Smooth muscle cell (in vitro differentiated cells): ENCODE measurements around the gene TMEM74B. TPM values are rescaled to one million over a fixed set of nuclear protein-coding genes. Genes with fewer than 3 reads are reported as not detected.

Experiments used
- DNase-seq: peaks from one replicate; lab custom pipeline; 2025; ENCODE audit not compliant: unreplicated experiment; lab: John Stamatoyannopoulos, UW
- H2AFZ ChIP-seq: fragments of 200-600 bp; sonication (generic); 2 replicates; pipeline ENCODE4 v1.6.0; 2016; ENCODE audit warnings: antibody characterized with exemption, low read depth, mild to moderate bottlenecking
- H3F3A ChIP-seq: fragments of 200-600 bp; sonication (generic); 2 replicates; pipeline ENCODE4 v1.6.0; 2017; ENCODE audit warnings: antibody characterized with exemption, low read depth
- H3K27ac ChIP-seq: fragments of 200-600 bp; sonication (generic); 2 replicates; pipeline ENCODE4 v1.5.1; 2016; ENCODE audit warnings: low read depth, mild to moderate bottlenecking
- H3K27me3 ChIP-seq: fragments of 200-600 bp; sonication (generic); 2 replicates; pipeline ENCODE4 v1.6.1; 2016; ENCODE audit warnings: low read depth, mild to moderate bottlenecking
- H3K36me3 ChIP-seq: fragments of 200-600 bp; sonication (generic); 2 replicates; pipeline ENCODE4 v1.5.1; 2016; ENCODE audit warnings: low read depth
- H3K4me1 ChIP-seq: fragments of 200-600 bp; sonication (generic); 2 replicates; pipeline ENCODE4 v1.5.1; 2016; ENCODE audit warnings: low read depth
- H3K4me2 ChIP-seq: fragments of 200-600 bp; sonication (generic); 2 replicates; pipeline ENCODE4 v1.6.0; 2016; ENCODE audit warnings: mild to moderate bottlenecking
- H3K4me3 ChIP-seq: fragments of 200-600 bp; sonication (generic); 2 replicates; pipeline ENCODE4 v1.5.1; 2016; ENCODE audit warnings: mild to moderate bottlenecking
- H3K79me2 ChIP-seq: fragments of 200-600 bp; sonication (generic); 2 replicates; pipeline ENCODE4 v1.6.0; 2016; ENCODE audit warnings: low read depth, mild to moderate bottlenecking
- H3K9ac ChIP-seq: fragments of 200-600 bp; sonication (generic); 2 replicates; pipeline ENCODE4 v1.6.0; 2016; ENCODE audit warnings: low read depth
- H3K9me3 ChIP-seq: fragments of 200-600 bp; sonication (generic); replicated peaks from 2 replicates; pipeline ENCODE4 v1.5.1; 2016; ENCODE audit warnings: low read depth
- H4K20me1 ChIP-seq: fragments of 200-600 bp; sonication (generic); 2 replicates; pipeline ENCODE4 v1.6.0; 2016; ENCODE audit warnings: low read depth
- WGBS: methylation state at CpG from one replicate; pipeline ENCODE4 v1.1.7; 2016; ENCODE audit warnings: low lambda C conversion rate; 5-methylcytosine and 5-hydroxymethylcytosine counted together
- polyA plus RNA-seq: library from polyadenylated mRNA; unstranded; fragments of >200 nt; fragmentation: Nextera tagmentation; extraction: Ambion mirVana; gene quantifications from 2 replicates; pipeline ENCODE4 v1.2.1, GENCODE V29; 2016
- total RNA-seq: library from RNA; depleted of rRNA; stranded (reverse); fragments of >200 nt; gene quantifications from 2 replicates; pipeline ENCODE4 v1.2.3, GENCODE V29; 2014
- TF ChIP-seq, protein P1 (sequence below): fragments of 200-600 bp; sonication (generic); IDR thresholded peaks from 2 replicates; pipeline ENCODE4 v1.5.1; 2017; ENCODE audit warnings: borderline replicate concordance, mild to moderate bottlenecking, antibody characterized with exemption; ENCODE audit not compliant: insufficient read depth, poor library complexity, severe bottlenecking

TMEM74B gene
- total and polyA plus RNA-seq, 2 experiments from 2014 or later, result 0.94 TPM; not detected in 1

DNA sequence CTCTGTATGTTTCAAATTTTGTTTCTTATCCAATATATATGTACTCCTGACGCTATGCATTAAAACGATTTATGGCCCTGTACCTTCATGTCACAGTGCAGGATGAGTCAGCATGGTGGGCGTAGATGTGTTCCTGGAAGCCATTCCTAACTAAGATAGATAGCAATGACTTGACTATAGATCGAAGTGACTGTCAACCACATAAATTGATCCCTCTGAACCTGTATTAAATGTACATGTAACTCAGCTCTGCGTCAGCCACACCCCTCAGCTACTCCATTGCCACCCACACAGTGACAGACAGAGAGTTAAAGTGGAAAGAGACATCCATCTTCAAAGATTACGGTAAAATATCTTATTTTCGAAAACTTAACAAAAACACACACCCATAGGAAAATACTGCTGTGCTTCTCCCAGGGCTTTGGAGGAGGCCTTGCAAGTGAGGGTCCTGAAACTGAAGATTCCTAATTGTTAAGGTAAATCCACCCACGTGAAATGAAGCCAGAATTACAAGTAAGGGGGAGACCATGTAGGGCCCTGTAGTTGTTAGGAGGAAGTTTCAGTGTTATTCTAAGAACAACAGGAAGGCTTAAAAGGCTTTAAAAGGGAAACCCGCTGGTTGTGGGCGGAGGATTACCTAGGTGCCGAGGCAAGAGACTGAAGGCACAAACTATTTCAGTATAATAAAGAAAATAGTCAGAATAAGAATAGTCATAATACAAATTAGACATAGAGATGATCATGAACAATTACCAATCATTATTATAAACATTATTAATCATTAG, 30.8 kb upstream of the TMEM74B start:
- Histone ChIP-seq H2AFZ (no peak overlapping the region), H3K9me3 (no peaks in the 10 kb centered on the region), H3K36me3 (no peaks in the 10 kb centered on the region), H3K79me2 (no peaks in the 10 kb centered on the region), H3K27me3 (peaks cover under 1% of the 10 kb centered on the region), H3K9ac (no peak overlapping the region), H3K27ac (no peak overlapping the region), H4K20me1 (no peaks in the 10 kb centered on the region), H3K4me1 (peaks cover 2% of the 10 kb centered on the region), H3K4me2 (no peak overlapping the region), H3K4me3 (no peak overlapping the region), H3F3A (no peaks in the 10 kb centered on the region)
- WGBS, result 71% methylated on average over 11 of the region's 11 CpGs
- DNase-seq, result no peak
- TF ChIP-seq, protein P1, sequence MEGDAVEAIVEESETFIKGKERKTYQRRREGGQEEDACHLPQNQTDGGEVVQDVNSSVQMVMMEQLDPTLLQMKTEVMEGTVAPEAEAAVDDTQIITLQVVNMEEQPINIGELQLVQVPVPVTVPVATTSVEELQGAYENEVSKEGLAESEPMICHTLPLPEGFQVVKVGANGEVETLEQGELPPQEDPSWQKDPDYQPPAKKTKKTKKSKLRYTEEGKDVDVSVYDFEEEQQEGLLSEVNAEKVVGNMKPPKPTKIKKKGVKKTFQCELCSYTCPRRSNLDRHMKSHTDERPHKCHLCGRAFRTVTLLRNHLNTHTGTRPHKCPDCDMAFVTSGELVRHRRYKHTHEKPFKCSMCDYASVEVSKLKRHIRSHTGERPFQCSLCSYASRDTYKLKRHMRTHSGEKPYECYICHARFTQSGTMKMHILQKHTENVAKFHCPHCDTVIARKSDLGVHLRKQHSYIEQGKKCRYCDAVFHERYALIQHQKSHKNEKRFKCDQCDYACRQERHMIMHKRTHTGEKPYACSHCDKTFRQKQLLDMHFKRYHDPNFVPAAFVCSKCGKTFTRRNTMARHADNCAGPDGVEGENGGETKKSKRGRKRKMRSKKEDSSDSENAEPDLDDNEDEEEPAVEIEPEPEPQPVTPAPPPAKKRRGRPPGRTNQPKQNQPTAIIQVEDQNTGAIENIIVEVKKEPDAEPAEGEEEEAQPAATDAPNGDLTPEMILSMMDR, result no peak

DNA sequence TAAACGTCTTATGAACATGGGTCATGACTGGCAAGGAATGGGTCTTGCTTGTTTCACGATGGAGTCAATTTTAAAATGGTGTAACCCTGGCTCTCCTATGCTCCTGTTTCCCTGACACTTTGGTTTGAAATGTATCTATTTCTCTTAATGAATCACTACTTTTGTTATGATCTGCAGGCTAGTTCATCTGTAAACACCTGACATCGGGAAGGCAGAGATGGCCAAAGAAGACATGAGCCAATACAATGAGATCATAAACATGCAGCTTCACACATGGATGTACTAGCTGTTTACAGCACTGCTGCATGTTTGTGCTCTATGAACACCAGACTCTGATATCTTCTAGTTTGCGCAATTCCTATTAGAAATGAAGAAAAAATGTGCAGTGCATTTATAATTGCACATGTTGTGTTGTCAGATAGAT, 30.1 kb upstream of the TMEM74B start:
- no peak for DNase-seq
- Histone ChIP-seq H3K4me1 (peaks cover 2% of the 10 kb centered on the region), H2AFZ (no peak overlapping the region), H3K4me3 (no peak overlapping the region), H3K79me2 (no peaks in the 10 kb centered on the region), H3F3A (no peaks in the 10 kb centered on the region), H3K27me3 (peaks cover 7% of the 10 kb centered on the region), H3K27ac (no peak overlapping the region), H3K36me3 (no peaks in the 10 kb centered on the region), H3K9me3 (no peaks in the 10 kb centered on the region), H3K9ac (no peak overlapping the region), H3K4me2 (no peak overlapping the region), H4K20me1 (no peaks in the 10 kb centered on the region)
- WGBS, result 81% methylated on average over 4 of the region's 4 CpGs
- TF ChIP-seq, protein P1, result no peak

DNA sequence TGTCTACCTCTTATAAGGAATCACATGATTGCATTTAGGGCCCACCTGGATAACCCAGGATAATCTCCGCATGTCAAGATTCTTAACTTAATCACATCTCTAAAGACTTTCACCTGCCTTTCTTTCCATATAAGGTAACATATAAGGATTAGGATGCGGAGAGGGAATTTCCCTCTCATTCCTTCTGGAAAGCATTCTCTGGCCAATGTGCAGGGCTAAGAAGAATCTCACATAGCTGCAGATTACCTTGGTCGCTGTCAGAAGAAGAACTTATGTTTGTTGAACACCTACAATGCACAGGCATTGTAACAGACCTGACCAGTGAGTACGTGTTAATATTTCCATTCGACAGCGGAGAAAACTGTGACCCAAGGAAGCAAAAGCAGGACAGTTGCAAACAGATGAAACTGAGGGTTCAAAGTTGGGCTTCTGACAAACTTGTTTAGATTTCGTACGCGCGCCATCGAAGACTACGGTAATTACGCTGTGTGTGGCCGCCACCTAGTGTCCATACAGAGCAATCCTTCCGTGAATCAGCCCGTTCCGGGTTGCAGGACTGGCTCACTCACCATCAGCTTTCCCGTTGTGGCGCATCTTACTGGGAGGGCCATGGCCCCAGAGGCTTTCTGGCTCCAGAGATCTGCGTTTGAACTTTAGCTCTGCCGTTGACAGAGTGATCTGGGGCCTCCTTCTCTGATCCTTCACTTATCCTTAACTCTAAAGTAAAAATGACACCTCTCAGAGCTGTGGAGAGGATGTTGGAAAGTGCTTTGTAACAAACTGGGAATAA, 28.0 kb upstream of the TMEM74B start:
- no peak overlapping the region for H3K4me3 ChIP-seq
- H3K4me1 ChIP-seq, result peaks cover 2% of the 10 kb centered on the region
- H3K36me3 ChIP-seq, result no peaks in the 10 kb centered on the region
- H3K79me2 ChIP-seq, result no peaks in the 10 kb centered on the region
- WGBS, result 13% methylated on average over 21 of the region's 21 CpGs
- peak overlapping the region; percentile 75 for H3K4me2 ChIP-seq
- H3F3A ChIP-seq, result no peaks in the 10 kb centered on the region
- TF ChIP-seq, protein P1, result peak; percentile 69
- H3K9ac ChIP-seq, result no peak overlapping the region
- H3K9me3 ChIP-seq, result no peaks in the 10 kb centered on the region
- H2AFZ ChIP-seq, result no peak overlapping the region
- no peak overlapping the region for H3K27ac ChIP-seq
- H4K20me1 ChIP-seq, result no peaks in the 10 kb centered on the region
- peak; percentile 8 for DNase-seq
- peaks cover 22% of the 10 kb centered on the region for H3K27me3 ChIP-seq
